Activated CD4-positive, alpha-beta T cell treated with anti-CD3 and anti-CD28 coated beads for 4 hours (primary cell): Measurements from ENCODE around the gene GPR63.

Experiments used
- DNase-seq, 2 donors: peaks; one replicate each; pipeline ENCODE4 v3.0.0-alpha.2; 2020

GPR63 gene

GRCh38 chr6:96821034-96821433 is 16.2 kb downstream of the GPR63 start:
- DNase-seq = no peak

GRCh38 chr6:96816301-96816817 is 20.9 kb downstream of the GPR63 start:
- DNase-seq = no peak

- DNase-seq = no peak
These were observed 22.7 kb downstream of the GPR63 start for GRCh38 chr6:96814625-96815024.

- DNase-seq = no peak
These were observed 25.1 kb downstream of the GPR63 start for GRCh38 chr6:96812077-96812703.

- no peak for DNase-seq
These were observed 25.6 kb downstream of the GPR63 start for GRCh38 chr6:96811670-96812069.

GRCh38 chr6:96811136-96811535 is 26.1 kb downstream of the GPR63 start:
- DNase-seq = no peak

GRCh38 chr6:96809119-96809518 is 28.2 kb downstream of the GPR63 start:
- DNase-seq = no peak

GRCh38 chr6:96803106-96803481 is 34.2 kb downstream of the GPR63 start:
- DNase-seq = no peak

- no peak for DNase-seq
These were observed 41.8 kb downstream of the GPR63 start for GRCh38 chr6:96795481-96795880.

GRCh38 chr6:96794980-96795379 is 42.3 kb downstream of the GPR63 start:
- DNase-seq = no peak

GRCh38 chr6:96792561-96793190 is 44.6 kb downstream of the GPR63 start:
- no peak for DNase-seq

- DNase-seq = no peak
These were observed 47.4 kb downstream of the GPR63 start for GRCh38 chr6:96789871-96790270.

GRCh38 chr6:96787846-96788580 is 49.3 kb downstream of the GPR63 start:
- no peak for DNase-seq

- no peak for DNase-seq
These were observed 50.9 kb downstream of the GPR63 start for GRCh38 chr6:96786336-96786735.

- no peak for DNase-seq
These were observed 52.6 kb downstream of the GPR63 start for GRCh38 chr6:96784650-96785049.

- DNase-seq = no peak
These were observed 54.0 kb downstream of the GPR63 start for GRCh38 chr6:96783307-96783706.

- no peak for DNase-seq
These were observed 55.7 kb downstream of the GPR63 start for GRCh38 chr6:96781557-96781956.

- no peak for DNase-seq
These were observed 60.2 kb downstream of the GPR63 start for GRCh38 chr6:96777113-96777512.

GRCh38 chr6:96775727-96776400 is 61.4 kb downstream of the GPR63 start:
- no peak for DNase-seq

GRCh38 chr6:96766769-96767168 is 70.5 kb downstream of the GPR63 start:
- DNase-seq = no peak

- no peak for DNase-seq
These were observed 74.7 kb downstream of the GPR63 start for GRCh38 chr6:96762599-96762998.

GRCh38 chr6:96761794-96762193 is 75.5 kb downstream of the GPR63 start:
- DNase-seq = no peak

GRCh38 chr6:96760153-96760687 is 77.1 kb downstream of the GPR63 start:
- no peak for DNase-seq
